Keratinocyte (primary cell): ENCODE results near the gene TTYH1. TPM values are rescaled to one million over a fixed set of nuclear protein-coding genes. Genes with fewer than 3 reads are reported as not detected.
"Not testable (repeated sequence)": the region's sequence is repeated elsewhere in the genome, so short reads cannot be mapped to it uniquely, and the experiment has no call there.

ENCODE experiments used
- DNase-seq: peaks from one replicate; pipeline ENCODE4 v3.0.0-alpha.2; 2011; ENCODE audit warnings: low read depth, missing footprints, low spot score
- FAIRE-seq: peaks from 2 replicates; lab custom pipeline; 2011; peaks lifted over from hg19 to GRCh38; lab: Jason Lieb, UNC
- H2AFZ ChIP-seq: 2 replicates; pipeline ENCODE4 v1.6.0; 2012; ENCODE audit warnings: low read length, control low read depth, inconsistent platforms; ENCODE audit not compliant: control insufficient read depth
- H3K27ac ChIP-seq: 2 replicates; pipeline ENCODE4 v1.5.1; 2011; ENCODE audit warnings: low read length; ENCODE audit not compliant: control insufficient read depth, insufficient read depth
- H3K27me3 ChIP-seq: 3 replicates; pipeline ENCODE4 v1.6.0; 2011; ENCODE audit warnings: low read length; ENCODE audit not compliant: control insufficient read depth, insufficient read depth; ENCODE audit errors: extremely low read depth
- H3K36me3 ChIP-seq, 2 experiments: 2 replicates in 1 of 2; 3 replicates in 1 of 2; pipeline ENCODE4 v1.5.1; 2011; ENCODE audit warnings: low read length in 2 of 2, mild to moderate bottlenecking in 1 of 2; ENCODE audit not compliant: control insufficient read depth in 2 of 2, insufficient read depth in 2 of 2; ENCODE audit errors: extremely low read depth in 1 of 2
- H3K4me1 ChIP-seq: 3 replicates; pipeline ENCODE4 v1.5.1; 2011; ENCODE audit warnings: low read length; ENCODE audit not compliant: control insufficient read depth, insufficient read depth; ENCODE audit errors: extremely low read depth
- H3K4me2 ChIP-seq: 3 replicates; pipeline ENCODE4 v1.6.0; 2011; ENCODE audit warnings: low read depth, low read length; ENCODE audit not compliant: control insufficient read depth, insufficient read depth; ENCODE audit errors: extremely low read depth
- H3K4me3 ChIP-seq, 3 experiments: fragments of 200-600 bp in 1 of 3; sonication (generic) in 1 of 3; 2 replicates in 2 of 3; 3 replicates in 1 of 3; pipeline ENCODE4 v1.5.1; 2011 to 2016; ENCODE audit warnings: low read length in 3 of 3, mild to moderate bottlenecking in 3 of 3, control low read depth in 2 of 3, inconsistent platforms in 1 of 3, low read depth in 1 of 3, mixed read lengths in 1 of 3, mixed run types in 1 of 3, moderate library complexity in 1 of 3; ENCODE audit not compliant: control insufficient read depth in 2 of 3, insufficient read depth in 2 of 3; ENCODE audit errors: extremely low read depth in 1 of 3
- H3K79me2 ChIP-seq: 2 replicates; pipeline ENCODE4 v1.6.0; 2012; ENCODE audit warnings: low read length; ENCODE audit not compliant: control insufficient read depth, insufficient read depth
- H3K9ac ChIP-seq: 3 replicates; pipeline ENCODE4 v1.6.0; 2011; ENCODE audit warnings: low read length; ENCODE audit not compliant: control insufficient read depth, insufficient read depth; ENCODE audit errors: extremely low read depth
- H3K9me1 ChIP-seq: 3 replicates; pipeline ENCODE4 v1.6.0; 2011; ENCODE audit warnings: low read length; ENCODE audit not compliant: control insufficient read depth, insufficient read depth; ENCODE audit errors: extremely low read depth
- H3K9me3 ChIP-seq: 2 replicates; pipeline ENCODE4 v1.5.1; 2012; ENCODE audit warnings: low read depth, low read length; ENCODE audit not compliant: control insufficient read depth
- H4K20me1 ChIP-seq: 3 replicates; pipeline ENCODE4 v1.6.0; 2011; ENCODE audit warnings: low read length; ENCODE audit not compliant: control insufficient read depth, insufficient read depth; ENCODE audit errors: extremely low read depth
- CTCF ChIP-seq, 3 experiments: IDR thresholded peaks in 1 of 3; conservative IDR thresholded peaks in 1 of 3; optimal IDR thresholded peaks in 1 of 3; 2 replicates in 2 of 3; 3 replicates in 1 of 3; pipeline versions ENCODE3 to v1.5.1; 2011; ENCODE audit warnings: low read length in 3 of 3, mild to moderate bottlenecking in 3 of 3, moderate library complexity in 2 of 3, control low read depth in 1 of 3, inconsistent platforms in 1 of 3; ENCODE audit not compliant: insufficient read depth in 2 of 3; ENCODE audit errors: extremely low read depth in 1 of 3
- EZH2 ChIP-seq: IDR thresholded peaks from one replicate; pipeline ENCODE4 v1.6.1; 2012; ENCODE audit warnings: inconsistent platforms, mild to moderate bottlenecking, low read length, moderate library complexity
- dilution Hi-C: fragments of 300-500 bp; cut with MboI; formaldehyde crosslinking; loops from one replicate; pipeline ENCODE4 v1.7.0; 2020; ENCODE audit warnings: low sequenced_read_pairs; ENCODE audit not compliant: extremely low pct_ligation_motif_present
- polyA plus RNA-seq, 5 experiments: library from polyadenylated mRNA; depleted of rRNA in 3 of 5; stranded (reverse) in 3 of 5; stranded (forward) in 1 of 5; unstranded in 1 of 5; fragments of >200 nt; gene quantifications; 1 replicate in 1 of 5; 2 replicates in 3 of 5; 3 replicates in 1 of 5; pipeline versions ENCODE4 v1.2.1 to v1.2.3, GENCODE V29; 2011 to 2012; ENCODE audit warnings: missing spikeins in 2 of 5, low read depth in 1 of 5, low replicate concordance in 1 of 5

The TTYH1 gene
- polyA plus RNA-seq, 1 donor (not counting 4 experiments of a cell fraction or from before 2014, with no cell fraction given): 0.13 TPM

- no peak overlapping the region for H3K4me3 ChIP-seq
- no peak for FAIRE-seq
- no peaks in the 10 kb centered on the region for H3K9me1 ChIP-seq
- H2AFZ ChIP-seq: no peak overlapping the region
- H3K9me3 ChIP-seq: no peaks in the 10 kb centered on the region
- H4K20me1 ChIP-seq: no peaks in the 10 kb centered on the region
- DNase-seq: no peak
- H3K27me3 ChIP-seq: no peaks in the 10 kb centered on the region
- no peaks in the 10 kb centered on the region for H3K79me2 ChIP-seq
- no peak overlapping the region for H3K4me2 ChIP-seq
- H3K9ac ChIP-seq: no peak overlapping the region
- H3K4me1 ChIP-seq: no peaks in the 10 kb centered on the region
- H3K27ac ChIP-seq: no peak overlapping the region
- no peak for TF ChIP-seq EZH2
- TF ChIP-seq CTCF (optimal IDR thresholded peaks at IDR 0.05 in 1 of 3, IDR thresholded peaks at IDR 0.05 in 1 of 3, conservative IDR thresholded peaks at IDR 0.05 in 1 of 3; ENCODE audit: extremely low read depth in 1 of 3, insufficient read depth in 2 of 3, low read length in 3 of 3): no peak
- no peaks in the 10 kb centered on the region for H3K36me3 ChIP-seq
- dilution Hi-C loops: no loop called here
These were observed 34.4 kb upstream of the TTYH1 start for GRCh38 chr19:54380897-54381296.

GRCh38 chr19:54382041-54382440 is 33.2 kb upstream of the TTYH1 start:
- H3K36me3 ChIP-seq, H4K20me1 ChIP-seq, H3K9me3 ChIP-seq, H3K4me2 ChIP-seq, H3K9ac ChIP-seq, dilution Hi-C loops, H3K27ac ChIP-seq, H3K4me3 ChIP-seq, H3K79me2 ChIP-seq, FAIRE-seq, H3K4me1 ChIP-seq, H3K9me1 ChIP-seq, H3K27me3 ChIP-seq, H2AFZ ChIP-seq, DNase-seq: not testable (repeated sequence)

- Histone ChIP-seq H3K27ac (no peak overlapping the region), H3K4me1 (no peaks in the 10 kb centered on the region), H4K20me1 (no peaks in the 10 kb centered on the region), H3K27me3 (peaks cover 6% of the 10 kb centered on the region), H3K4me2 (no peak overlapping the region), H3K36me3 (no peaks in the 10 kb centered on the region), H3K4me3 (no peak overlapping the region), H2AFZ (no peak overlapping the region), H3K79me2 (no peaks in the 10 kb centered on the region), H3K9me1 (no peaks in the 10 kb centered on the region), H3K9ac (no peak overlapping the region), H3K9me3 (no peaks in the 10 kb centered on the region)
- TF ChIP-seq CTCF (optimal IDR thresholded peaks at IDR 0.05 in 1 of 3, IDR thresholded peaks at IDR 0.05 in 1 of 3, conservative IDR thresholded peaks at IDR 0.05 in 1 of 3; ENCODE audit: extremely low read depth in 1 of 3, insufficient read depth in 2 of 3, low read length in 3 of 3) (no peak), EZH2 (no peak)
- dilution Hi-C loops: no loop called here
- no peak for DNase-seq
- FAIRE-seq: no peak
These were observed 31.9 kb upstream of the TTYH1 start for GRCh38 chr19:54383330-54383729.
